Stomach (tissue), 9 donors: ENCODE data around the gene FGF14. TPM values are rescaled to one million over a fixed set of nuclear protein-coding genes. Genes with fewer than 3 reads are reported as not detected.

Source experiments
- DNase-seq, 2 donors: peaks; one replicate each; pipeline versions ENCODE4 v3.0.0 to v3.0.0-alpha.2; 2013 to 2019
- H3K27ac ChIP-seq, 5 donors: fragments of 200-600 bp in 4 of 5; sonication (generic) in 4 of 5; one replicate each; pipeline ENCODE4 v1.5.1; 2013 to 2019; ENCODE audit warnings: mild to moderate bottlenecking in 1 of 5, moderate library complexity in 1 of 5
- H3K27me3 ChIP-seq, 3 donors: fragments of 200-600 bp; sonication (generic); one replicate each; pipeline ENCODE4 v1.5.1; 2017 to 2019; ENCODE audit warnings: mixed run types in 1 of 3
- H3K36me3 ChIP-seq, 4 donors: fragments of 200-600 bp; sonication (generic); 1 replicate in 3 of 4; 2 replicates in 1 of 4; pipeline ENCODE4 v1.5.1; 2016 to 2019
- H3K4me1 ChIP-seq, 4 donors: fragments of 200-600 bp; sonication (generic); one replicate each; pipeline ENCODE4 v1.5.1; 2016 to 2019
- H3K4me3 ChIP-seq, 4 donors: fragments of 200-600 bp; sonication (generic) in 3 of 4; one replicate each; pipeline ENCODE4 v1.5.1; 2016 to 2019; ENCODE audit warnings: mild to moderate bottlenecking in 1 of 4
- H3K9me3 ChIP-seq, 4 donors: fragments of 200-600 bp; sonication (generic); one replicate each; pipeline ENCODE4 v1.5.1; 2016 to 2019
- CTCF ChIP-seq, 7 experiments: fragments of 450-650 bp in 4 of 7; fragments of 200-600 bp in 3 of 7; sonication (generic) in 3 of 7; IDR thresholded peaks; one replicate each; pipeline ENCODE4 v1.5.1; 2016 to 2019; ENCODE audit warnings: antibody characterized with exemption in 7 of 7, control low read depth in 2 of 7, mild to moderate bottlenecking in 1 of 7
- EP300 ChIP-seq: sonication (generic); formaldehyde crosslinking; IDR thresholded peaks from one replicate; pipeline ENCODE4 v1.6.1; 2017; ENCODE audit warnings: antibody characterized with exemption
- POLR2A ChIP-seq, 4 donors: fragments of 450-650 bp; IDR thresholded peaks; one replicate each; pipeline ENCODE4 v1.6.1; 2016; ENCODE audit warnings: antibody characterized with exemption in 4 of 4, control low read depth in 2 of 4, mild to moderate bottlenecking in 1 of 4, moderate library complexity in 1 of 4
- POLR2AphosphoS5 ChIP-seq, 3 donors: sonication (generic); formaldehyde crosslinking; IDR thresholded peaks; one replicate each; pipeline ENCODE4 v1.6.1; 2016; ENCODE audit warnings: antibody characterized with exemption in 3 of 3
- WGBS, 5 donors: extraction: QIAGEN DNeasy Blood & Tissue Kit in 3 of 5; methylation state at CpG; one replicate each; pipeline versions ENCODE4 v1.1.5 to v1.1.7; 2013 to 2018; 5-methylcytosine and 5-hydroxymethylcytosine counted together
- intact Hi-C: fragments of 100-400 bp; cut with DNase I; formaldehyde crosslinking; loops from one replicate; pipeline ENCODE4 v1.15.1; 2023; ENCODE audit warnings: low total_unique reads
- polyA plus RNA-seq, 3 donors: library from polyadenylated mRNA; stranded (reverse); fragments of 200-250 nt; gene quantifications; one replicate each; pipeline ENCODE4 v1.2.3, GENCODE V29; 2013
- total RNA-seq, 5 donors: library from RNA; depleted of rRNA; stranded (reverse); fragments of >200 nt; gene quantifications; one replicate each; pipeline versions ENCODE4 v1.1.0 to v1.2.3, GENCODE V29; 2014 to 2016
- donor health status: healthy with polysubstance abuse.
- donor health status: Bipolar disorder and iron deficiency.
- donor health status: healthy.

Gene FGF14
- total and polyA plus RNA-seq, 8 donors: 0.08 to 6.6 (median 0.54) TPM

GRCh38 chr13:102041544-102041943, 360.3 kb downstream of the FGF14 start:
- no peak overlapping the region for H3K27ac ChIP-seq

GRCh38 chr13:102040812-102041211, 361.0 kb downstream of the FGF14 start:
- no peak for DNase-seq
- WGBS, 5 donors: 20 to 44% (median 31%) methylated on average over 2 of the region's 2 CpGs
- H3K27me3 ChIP-seq: no peaks in the 10 kb centered on the region
- intact Hi-C loops: no loop called here
- peaks cover 0 to 17% (median 0%) of the 10 kb centered on the region in 4 donors for H3K4me1 ChIP-seq
- no peaks in the 10 kb centered on the region for H3K9me3 ChIP-seq
- H3K27ac ChIP-seq: no peak overlapping the region
- no peaks in the 10 kb centered on the region for H3K36me3 ChIP-seq
- TF ChIP-seq EP300 (no peak), POLR2AphosphoS5 (IDR thresholded peaks at IDR 0.05) (no peak), CTCF (IDR thresholded peaks at IDR 0.05) (no peak)
- H3K4me3 ChIP-seq: no peak overlapping the region

More at GRCh38 chr13:102041544-102041943, 360.3 kb downstream of the FGF14 start:
- no peaks in the 10 kb centered on the region for H3K9me3 ChIP-seq
- no peak for DNase-seq
- TF ChIP-seq EP300 (no peak), POLR2AphosphoS5 (IDR thresholded peaks at IDR 0.05) (no peak)
- no peaks in the 10 kb centered on the region for H3K36me3 ChIP-seq
- H3K27me3 ChIP-seq: no peaks in the 10 kb centered on the region
- intact Hi-C loops: no loop called here
- no peak overlapping the region for H3K4me3 ChIP-seq
- peaks cover 0 to 17% (median 0%) of the 10 kb centered on the region in 4 donors for H3K4me1 ChIP-seq

GRCh38 chr13:102039264-102039663, 362.6 kb downstream of the FGF14 start:
- TF ChIP-seq POLR2A (IDR thresholded peaks at IDR 0.05): no peak
- TF ChIP-seq EP300: no peak
- no peak for TF ChIP-seq CTCF (IDR thresholded peaks at IDR 0.05)
- no peak for TF ChIP-seq POLR2AphosphoS5 (IDR thresholded peaks at IDR 0.05)
- no peaks in the 10 kb centered on the region for H3K36me3 ChIP-seq
- no peaks in the 10 kb centered on the region for H3K9me3 ChIP-seq
- H3K4me3 ChIP-seq: no peak overlapping the region
- intact Hi-C loops: no loop called here
- DNase-seq: no peak
- peaks cover 0 to 17% (median 0%) of the 10 kb centered on the region in 4 donors for H3K4me1 ChIP-seq
- WGBS, 5 donors: 77 to 91% (median 83%) methylated on average over 7 of the region's 7 CpGs
- no peak overlapping the region for H3K27ac ChIP-seq
- no peaks in the 10 kb centered on the region for H3K27me3 ChIP-seq

GRCh38 chr13:102038787-102039186, 363.1 kb downstream of the FGF14 start:
- 66 to 86% (median 72%) methylated on average over 1 of the region's 1 CpG for WGBS, 5 donors

More at GRCh38 chr13:102038787-102039186, 363.1 kb downstream of the FGF14 start:
- TF ChIP-seq CTCF (IDR thresholded peaks at IDR 0.05) (no peak), POLR2AphosphoS5 (IDR thresholded peaks at IDR 0.05) (no peak), EP300 (no peak), POLR2A (IDR thresholded peaks at IDR 0.05) (no peak)
- Histone ChIP-seq H3K27me3 (no peaks in the 10 kb centered on the region), H3K4me1 (peaks cover 0 to 14% (median 0%) of the 10 kb centered on the region in 4 donors), H3K27ac (no peak overlapping the region), H3K9me3 (no peaks in the 10 kb centered on the region), H3K4me3 (no peak overlapping the region), H3K36me3 (no peaks in the 10 kb centered on the region)
- intact Hi-C loops: no loop called here
- DNase-seq: no peak
